OCI-LY3 (cell line): ENCODE results near the gene FBXW8.

Experiments
- CTCF ChIP-seq: fragments of 200-600, 300-600 bp; sonication (generic); IDR thresholded peaks from 2 replicates; pipeline ENCODE4 v1.5.1; 2014; ENCODE audit warnings: antibody characterized with exemption, low read length, low read depth
- EZH2phosphoT487 ChIP-seq: fragments of 200-600 bp; shearing (Covaris generic); IDR thresholded peaks from 2 replicates; pipeline ENCODE4 v1.6.1; 2018; ENCODE audit warnings: antibody characterized with exemption, mixed run types, low read depth

GRCh38 chr12:117003883-117004404, 93.2 kb downstream of the FBXW8 start:
- no peak for TF ChIP-seq CTCF
- no peak for TF ChIP-seq EZH2phosphoT487
